Measurements from ENCODE around the gene HNRNPR. TPM values are rescaled to one million over a fixed set of nuclear protein-coding genes. Genes with fewer than 3 reads are reported as not detected.

Gene HNRNPR
- total RNA-seq, 1 experiment from 2014 or later, result 101 TPM

Other genes with a start within 250 kb of the HNRNPR start
- gene LUZP1, start 175.4 kb downstream of the HNRNPR start, total RNA-seq (2014; rRNA removed; shearing (Covaris generic)), result 14.4 and 16.4 TPM in 2 replicates
- gene HTR1D, start 126.8 kb downstream of the HNRNPR start, total RNA-seq (2014; rRNA removed; shearing (Covaris generic)), result 0.83 and 1.0 TPM in 2 replicates
- gene ZNF436, start 25.6 kb upstream of the HNRNPR start, total RNA-seq (2014; rRNA removed; shearing (Covaris generic)), result 2.7 and 2.9 TPM in 2 replicates
- 2.1 and 2.3 TPM in 2 replicates for gene TCEA3, start 80.5 kb upstream of the HNRNPR start, total RNA-seq (2014; rRNA removed; shearing (Covaris generic))
- gene ASAP3, start 139.9 kb upstream of the HNRNPR start, total RNA-seq (2014; rRNA removed; shearing (Covaris generic)), result 3.1 and 4.3 TPM in 2 replicates
- 4.7 TPM in 2 replicates for gene E2F2, start 186.9 kb upstream of the HNRNPR start, total RNA-seq (2014; rRNA removed; shearing (Covaris generic))
- gene ID3, start 215.2 kb upstream of the HNRNPR start, total RNA-seq (2014; rRNA removed; shearing (Covaris generic)), result 1.3 and 3.4 TPM in 2 replicates

Measured in HT-29 (cell line).